Ishikawa (cell line): ENCODE data around the gene MAS1.

Experiments used
- CEBPB ChIP-seq: IDR thresholded peaks from 2 replicates; pipeline ENCODE4 v1.6.1; 2012
- CREB1 ChIP-seq: IDR thresholded peaks from 2 replicates; pipeline ENCODE4 v1.6.1; 2012; ENCODE audit warnings: low read depth
- EGR1 ChIP-seq: IDR thresholded peaks from 2 replicates; pipeline ENCODE4 v1.6.1; 2012
- EP300 ChIP-seq: IDR thresholded peaks from 2 replicates; pipeline ENCODE4 v1.6.1; 2012; ENCODE audit warnings: borderline replicate concordance
- FOXM1 ChIP-seq: IDR thresholded peaks from 2 replicates; pipeline ENCODE4 v1.6.1; 2012; ENCODE audit warnings: low read depth, borderline replicate concordance
- NFIC ChIP-seq: IDR thresholded peaks from 2 replicates; pipeline ENCODE4 v1.6.1; 2012
- RAD21 ChIP-seq: IDR thresholded peaks from 2 replicates; pipeline ENCODE4 v1.6.1; 2012; ENCODE audit warnings: low read depth
- TAF1 ChIP-seq: IDR thresholded peaks from 2 replicates; pipeline ENCODE4 v1.6.1; 2012; ENCODE audit warnings: low read depth, mild to moderate bottlenecking
- TCF12 ChIP-seq: IDR thresholded peaks from 2 replicates; pipeline ENCODE4 v1.6.1; 2012; ENCODE audit warnings: low read depth
- TEAD4 ChIP-seq: IDR thresholded peaks from 2 replicates; pipeline ENCODE4 v1.6.1; 2012
- USF1 ChIP-seq: IDR thresholded peaks from 2 replicates; pipeline ENCODE4 v1.6.1; 2012
- YY1 ChIP-seq: IDR thresholded peaks from 2 replicates; pipeline ENCODE4 v1.6.1; 2012; ENCODE audit warnings: low read depth
- ZBTB7A ChIP-seq: IDR thresholded peaks from 2 replicates; pipeline ENCODE4 v1.6.1; 2012; ENCODE audit warnings: low read depth
- TF ChIP-seq, protein P1 (sequence below): IDR thresholded peaks from 2 replicates; pipeline ENCODE4 v1.6.1; 2012; ENCODE audit warnings: low read depth, mild to moderate bottlenecking
- TF ChIP-seq, protein P2 (sequence below): IDR thresholded peaks from 2 replicates; pipeline ENCODE4 v1.6.1; 2012

Gene MAS1

GRCh38 chr6:159884720-159885119, 6.1 kb upstream of the MAS1 start:
- no peak for TF ChIP-seq EP300
- no peak for TF ChIP-seq TAF1
- no peak for TF ChIP-seq YY1
- no peak for TF ChIP-seq NFIC
- TF ChIP-seq, protein P1, sequence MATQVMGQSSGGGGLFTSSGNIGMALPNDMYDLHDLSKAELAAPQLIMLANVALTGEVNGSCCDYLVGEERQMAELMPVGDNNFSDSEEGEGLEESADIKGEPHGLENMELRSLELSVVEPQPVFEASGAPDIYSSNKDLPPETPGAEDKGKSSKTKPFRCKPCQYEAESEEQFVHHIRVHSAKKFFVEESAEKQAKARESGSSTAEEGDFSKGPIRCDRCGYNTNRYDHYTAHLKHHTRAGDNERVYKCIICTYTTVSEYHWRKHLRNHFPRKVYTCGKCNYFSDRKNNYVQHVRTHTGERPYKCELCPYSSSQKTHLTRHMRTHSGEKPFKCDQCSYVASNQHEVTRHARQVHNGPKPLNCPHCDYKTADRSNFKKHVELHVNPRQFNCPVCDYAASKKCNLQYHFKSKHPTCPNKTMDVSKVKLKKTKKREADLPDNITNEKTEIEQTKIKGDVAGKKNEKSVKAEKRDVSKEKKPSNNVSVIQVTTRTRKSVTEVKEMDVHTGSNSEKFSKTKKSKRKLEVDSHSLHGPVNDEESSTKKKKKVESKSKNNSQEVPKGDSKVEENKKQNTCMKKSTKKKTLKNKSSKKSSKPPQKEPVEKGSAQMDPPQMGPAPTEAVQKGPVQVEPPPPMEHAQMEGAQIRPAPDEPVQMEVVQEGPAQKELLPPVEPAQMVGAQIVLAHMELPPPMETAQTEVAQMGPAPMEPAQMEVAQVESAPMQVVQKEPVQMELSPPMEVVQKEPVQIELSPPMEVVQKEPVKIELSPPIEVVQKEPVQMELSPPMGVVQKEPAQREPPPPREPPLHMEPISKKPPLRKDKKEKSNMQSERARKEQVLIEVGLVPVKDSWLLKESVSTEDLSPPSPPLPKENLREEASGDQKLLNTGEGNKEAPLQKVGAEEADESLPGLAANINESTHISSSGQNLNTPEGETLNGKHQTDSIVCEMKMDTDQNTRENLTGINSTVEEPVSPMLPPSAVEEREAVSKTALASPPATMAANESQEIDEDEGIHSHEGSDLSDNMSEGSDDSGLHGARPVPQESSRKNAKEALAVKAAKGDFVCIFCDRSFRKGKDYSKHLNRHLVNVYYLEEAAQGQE = no peak
- TF ChIP-seq ZBTB7A = no peak
- TF ChIP-seq TCF12 = no peak
- TF ChIP-seq FOXM1 = no peak
- no peak for TF ChIP-seq USF1
- TF ChIP-seq, protein P2, sequence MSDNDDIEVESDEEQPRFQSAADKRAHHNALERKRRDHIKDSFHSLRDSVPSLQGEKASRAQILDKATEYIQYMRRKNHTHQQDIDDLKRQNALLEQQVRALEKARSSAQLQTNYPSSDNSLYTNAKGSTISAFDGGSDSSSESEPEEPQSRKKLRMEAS = no peak

DNA sequence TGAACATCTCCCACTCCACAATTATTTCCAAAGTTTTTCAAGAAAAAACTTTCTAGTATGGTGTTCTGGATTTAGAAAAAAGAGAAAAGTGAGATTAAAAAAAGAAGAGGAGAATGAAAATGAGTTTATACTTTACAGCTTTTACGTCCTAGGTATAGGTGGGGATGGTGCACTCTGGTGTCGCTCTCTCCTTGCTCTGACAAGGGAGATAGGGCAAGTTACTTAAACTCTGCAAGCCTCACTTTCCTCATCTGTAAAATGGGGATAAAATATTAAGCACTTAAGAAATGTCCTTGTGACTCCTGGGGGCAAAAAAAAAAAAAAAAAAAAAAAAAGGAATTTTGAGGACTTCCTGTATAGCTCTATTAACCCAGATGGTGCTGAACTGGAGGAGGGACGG, 4.5 kb upstream of the MAS1 start:
- TF ChIP-seq CREB1 = no peak
- TF ChIP-seq CEBPB = no peak
- no peak for TF ChIP-seq ZBTB7A
- no peak for TF ChIP-seq RAD21
- TF ChIP-seq TEAD4 = no peak
- no peak for TF ChIP-seq YY1
- no peak for TF ChIP-seq FOXM1

GRCh38 chr6:159887146-159887545, 3.6 kb upstream of the MAS1 start:
- no peak for TF ChIP-seq YY1
- TF ChIP-seq, protein P1 = no peak
- TF ChIP-seq EP300 = no peak
- no peak for TF ChIP-seq NFIC
- TF ChIP-seq TAF1 = no peak
- no peak for TF ChIP-seq ZBTB7A
- TF ChIP-seq TEAD4 = no peak

- no peak for TF ChIP-seq NFIC
- TF ChIP-seq, protein P1 = no peak
- TF ChIP-seq USF1 = no peak
- TF ChIP-seq FOXM1 = no peak
- TF ChIP-seq RAD21 = no peak
- TF ChIP-seq TCF12 = no peak
- no peak for TF ChIP-seq YY1
- TF ChIP-seq TAF1 = no peak
These were observed 3.0 kb upstream of the MAS1 start for GRCh38 chr6:159887761-159888160.

GRCh38 chr6:159890201-159890600, 587 bp upstream of the MAS1 start:
- TF ChIP-seq, protein P2 = no peak
- TF ChIP-seq CEBPB = no peak
- TF ChIP-seq, protein P1 = no peak
- no peak for TF ChIP-seq YY1
- no peak for TF ChIP-seq RAD21
- no peak for TF ChIP-seq EGR1
- TF ChIP-seq NFIC = no peak
- TF ChIP-seq TEAD4 = no peak
- no peak for TF ChIP-seq TCF12
- TF ChIP-seq ZBTB7A = no peak
- no peak for TF ChIP-seq EP300
- TF ChIP-seq FOXM1 = no peak
- no peak for TF ChIP-seq CREB1
- TF ChIP-seq TAF1 = no peak
- no peak for TF ChIP-seq USF1
